Muscle of arm (tissue), 14 donors: Measurements from ENCODE around the gene CDC42EP4. TPM values are rescaled to one million over a fixed set of nuclear protein-coding genes. Genes with fewer than 3 reads are reported as not detected.

ENCODE experiments used
- DNase-seq: peaks from one replicate; pipeline ENCODE4 v3.0.0-alpha.2; 2013
- long read RNA-seq, 11 donors: transcript quantifications; one replicate each; lab custom pipeline, GENCODE V29; 2026
- polyA plus RNA-seq, 12 donors: library from polyadenylated mRNA; unstranded; fragments of 120-200 nt; gene quantifications; one replicate each; pipeline ENCODE4 v1.2.1, GENCODE V29; 2013; ENCODE audit not compliant: insufficient read length in 12 of 12

The CDC42EP4 gene, protein sequence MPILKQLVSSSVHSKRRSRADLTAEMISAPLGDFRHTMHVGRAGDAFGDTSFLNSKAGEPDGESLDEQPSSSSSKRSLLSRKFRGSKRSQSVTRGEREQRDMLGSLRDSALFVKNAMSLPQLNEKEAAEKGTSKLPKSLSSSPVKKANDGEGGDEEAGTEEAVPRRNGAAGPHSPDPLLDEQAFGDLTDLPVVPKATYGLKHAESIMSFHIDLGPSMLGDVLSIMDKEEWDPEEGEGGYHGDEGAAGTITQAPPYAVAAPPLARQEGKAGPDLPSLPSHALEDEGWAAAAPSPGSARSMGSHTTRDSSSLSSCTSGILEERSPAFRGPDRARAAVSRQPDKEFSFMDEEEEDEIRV
- 10 to 100 TPM in 11 of 12 donors, not detected in 1; 15.6 to 45.2 (median 20.1) TPM for polyA plus RNA-seq
- long read RNA-seq, donor 1, transcript CDC42EP4-201 (2 exons, 3,272 nt), result major isoform, 11 of 14 reads
- long read RNA-seq, donor 1, partial matches to known transcripts, result 0 of 14 reads
- long read RNA-seq, donor 1, other reads (novel, unspliced or antisense), result 0 of 14 reads
- long read RNA-seq, donor 2, transcript CDC42EP4-201 (2 exons, 3,272 nt), result major isoform, 5 of 6 reads
- long read RNA-seq, donor 2, partial matches to known transcripts, result 0 of 6 reads
- long read RNA-seq, donor 2, other reads (novel, unspliced or antisense), result 0 of 6 reads
- long read RNA-seq, donor 3, transcript CDC42EP4-201 (2 exons, 3,272 nt), result major isoform, 5 of 6 reads
- long read RNA-seq, donor 3, partial matches to known transcripts, result 0 of 6 reads
- long read RNA-seq, donor 3, other reads (novel, unspliced or antisense), result 0 of 6 reads
- long read RNA-seq, donor 4, partial matches to known transcripts, result 0 of 3 reads
- long read RNA-seq, donor 4, other reads (novel, unspliced or antisense), result 0 of 3 reads
- long read RNA-seq, donor 5, transcript CDC42EP4-201 (2 exons, 3,272 nt), result major isoform, 7 of 8 reads
- long read RNA-seq, donor 5, partial matches to known transcripts, result 0 of 8 reads
- long read RNA-seq, donor 5, other reads (novel, unspliced or antisense), result 0 of 8 reads
- long read RNA-seq, donor 6, transcript CDC42EP4-201 (2 exons, 3,272 nt), result major isoform, 5 of 6 reads
- long read RNA-seq, donor 6, partial matches to known transcripts, result 0 of 6 reads
- long read RNA-seq, donor 6, other reads (novel, unspliced or antisense), result 0 of 6 reads
- long read RNA-seq, donor 7, partial matches to known transcripts, result 0 of 4 reads
- long read RNA-seq, donor 7, other reads (novel, unspliced or antisense), result 0 of 4 reads
- long read RNA-seq, donor 8, transcript CDC42EP4-201 (2 exons, 3,272 nt), result major isoform, 10 of 13 reads
- long read RNA-seq, donor 8, partial matches to known transcripts, result 0 of 13 reads
- long read RNA-seq, donor 8, other reads (novel, unspliced or antisense), result 0 of 13 reads
- long read RNA-seq, donor 9, transcript CDC42EP4-201 (2 exons, 3,272 nt), result major isoform, 12 of 13 reads
- long read RNA-seq, donor 9, partial matches to known transcripts, result 0 of 13 reads
- long read RNA-seq, donor 9, other reads (novel, unspliced or antisense), result 0 of 13 reads
- long read RNA-seq, donor 10, transcript CDC42EP4-201 (2 exons, 3,272 nt), result major isoform, 8 of 11 reads
- long read RNA-seq, donor 10, partial matches to known transcripts, result 0 of 11 reads
- long read RNA-seq, donor 10, other reads (novel, unspliced or antisense), result 0 of 11 reads
- long read RNA-seq, donor 11, transcript CDC42EP4-201 (2 exons, 3,272 nt), result major isoform, 6 of 7 reads
- long read RNA-seq, donor 11, partial matches to known transcripts, result 0 of 7 reads
- long read RNA-seq, donor 11, other reads (novel, unspliced or antisense), result 0 of 7 reads

DNA sequence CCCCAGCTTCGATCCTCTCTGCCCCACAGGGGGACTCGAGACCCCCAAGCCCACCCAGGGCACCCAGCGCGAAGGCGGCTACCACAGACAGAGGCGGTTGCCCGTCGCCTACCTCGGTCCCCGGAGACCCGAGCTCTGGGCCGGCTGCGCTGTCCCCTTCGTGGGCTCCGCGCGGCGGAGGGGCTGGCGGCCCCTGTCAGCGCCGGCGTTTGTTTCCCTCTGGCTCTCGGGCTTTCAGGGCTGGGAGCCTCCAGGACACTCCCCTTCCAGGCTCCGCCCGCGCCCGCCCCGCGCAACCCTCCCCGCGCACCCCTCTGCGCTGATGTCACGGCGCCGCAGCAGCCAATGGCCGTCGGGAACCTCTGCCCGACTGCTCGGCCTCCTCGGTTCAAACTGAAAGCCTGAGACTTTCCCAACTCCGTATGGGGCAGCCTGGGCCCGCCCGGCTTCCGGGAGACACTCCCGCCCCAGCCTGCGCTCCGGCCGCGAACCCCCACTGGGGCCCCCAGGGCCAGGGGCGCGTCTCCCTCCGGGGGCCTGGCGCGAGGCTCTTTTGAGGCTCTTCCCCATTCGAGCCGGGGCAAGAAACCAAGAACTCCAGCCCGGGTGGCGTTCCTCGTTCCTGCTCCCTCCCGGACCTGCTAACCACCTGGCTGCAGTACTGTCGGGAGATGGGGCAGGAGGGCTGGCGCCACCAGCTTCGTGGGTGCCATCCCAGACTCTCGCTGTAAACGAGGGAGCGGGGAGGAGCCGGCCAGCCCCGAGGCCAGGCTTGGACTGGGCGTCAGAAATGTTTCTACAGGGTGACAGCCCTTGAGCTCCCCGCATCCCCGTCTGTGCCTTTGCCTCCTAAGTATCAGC lies at the start of gene CDC42EP4:
TSS of gene CDC42EP4 (minus strand) at position 221 of the 861 bp plus-strand sequence. CDS start 25,501 bp downstream, outside the sequence.
- DNase-seq, result peak; percentile 95

DNA sequence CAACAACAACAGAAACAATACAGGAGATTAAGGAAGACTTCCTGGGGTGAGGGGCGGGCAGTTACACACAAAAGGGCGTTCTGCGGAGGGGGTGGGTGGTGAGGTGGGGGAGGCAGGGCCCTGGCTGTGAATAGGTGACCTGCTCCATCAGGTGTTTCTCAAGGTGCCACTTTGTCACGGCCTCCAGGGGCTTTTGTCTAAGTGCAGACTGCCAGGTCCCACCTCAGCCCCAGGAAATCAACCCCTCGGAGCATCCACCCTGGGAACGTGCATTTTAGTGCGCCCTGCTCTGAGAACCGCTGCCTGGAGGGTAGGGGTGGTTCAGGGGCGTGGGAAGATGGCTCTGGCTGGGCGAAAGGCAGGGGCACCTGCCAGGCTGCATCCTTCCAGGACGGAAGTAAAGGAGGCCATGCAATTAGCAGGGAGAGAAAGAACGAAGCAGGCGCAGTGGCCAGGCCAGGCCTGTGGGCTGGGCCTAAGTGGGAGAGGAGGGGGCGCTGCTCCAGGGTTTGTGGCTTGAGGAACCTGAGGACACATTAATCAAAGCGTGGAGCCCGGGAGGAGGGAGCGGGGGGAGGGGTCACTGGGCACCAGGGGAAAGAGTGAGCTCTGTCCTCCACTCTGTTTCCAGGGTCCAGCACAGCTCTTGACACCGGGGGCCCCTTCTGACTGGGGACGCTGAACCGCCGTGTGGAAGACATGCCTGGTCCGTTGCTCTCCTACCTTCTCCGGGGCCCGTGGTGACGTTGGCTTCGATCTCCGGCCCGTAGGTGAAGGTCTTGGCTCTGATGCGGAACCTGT lies 49.4 kb upstream of the CDC42EP4 start:
- no peak for DNase-seq

GRCh38 chr17:73359987-73360410 lies 48.2 kb upstream of the CDC42EP4 start:
- no peak for DNase-seq

- DNase-seq, result no peak
Observed at GRCh38 chr17:73359352-73359751, 47.6 kb upstream of the CDC42EP4 start.

GRCh38 chr17:73358668-73359067 lies 46.9 kb upstream of the CDC42EP4 start:
- DNase-seq, result no peak

GRCh38 chr17:73357981-73358380 lies 46.2 kb upstream of the CDC42EP4 start:
- DNase-seq, result no peak

GRCh38 chr17:73357318-73357717 lies 45.5 kb upstream of the CDC42EP4 start:
- DNase-seq, result no peak

DNA sequence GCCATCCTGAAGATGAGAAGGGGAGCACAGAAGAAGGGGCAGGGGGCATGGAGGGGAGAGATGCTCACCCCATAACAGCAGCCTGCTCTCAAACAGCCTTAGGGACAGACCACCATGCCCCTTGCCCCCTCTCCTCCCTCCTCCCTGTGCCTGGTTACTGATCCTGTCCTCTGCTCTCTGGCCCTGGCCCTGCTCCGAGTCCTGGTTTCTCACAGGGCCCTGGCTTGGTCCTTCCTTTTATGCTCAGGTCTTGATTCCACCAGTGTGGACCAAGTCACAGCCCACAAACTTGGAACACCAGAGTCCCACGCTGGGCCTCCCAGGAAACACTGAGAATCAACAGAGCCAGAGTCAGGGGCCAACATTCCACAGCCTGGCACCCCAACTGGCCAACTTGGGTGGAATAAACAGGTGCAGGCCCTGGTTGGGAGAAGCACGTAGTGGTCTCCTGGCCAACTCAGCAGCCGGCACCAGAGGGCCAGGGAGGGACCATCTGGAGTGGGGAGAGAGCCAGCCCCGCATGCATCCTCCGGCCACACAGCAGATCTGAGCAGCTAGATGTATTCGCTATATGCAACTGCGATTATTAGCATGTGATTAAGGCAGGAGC lies 44.9 kb upstream of the CDC42EP4 start:
- no peak for DNase-seq

GRCh38 chr17:73354423-73355284 lies 42.9 kb upstream of the CDC42EP4 start:
- DNase-seq, result no peak

- DNase-seq, result no peak
Observed at GRCh38 chr17:73352261-73352660, 40.5 kb upstream of the CDC42EP4 start.

GRCh38 chr17:73351764-73352163 lies 40.0 kb upstream of the CDC42EP4 start:
- DNase-seq, result no peak

DNA sequence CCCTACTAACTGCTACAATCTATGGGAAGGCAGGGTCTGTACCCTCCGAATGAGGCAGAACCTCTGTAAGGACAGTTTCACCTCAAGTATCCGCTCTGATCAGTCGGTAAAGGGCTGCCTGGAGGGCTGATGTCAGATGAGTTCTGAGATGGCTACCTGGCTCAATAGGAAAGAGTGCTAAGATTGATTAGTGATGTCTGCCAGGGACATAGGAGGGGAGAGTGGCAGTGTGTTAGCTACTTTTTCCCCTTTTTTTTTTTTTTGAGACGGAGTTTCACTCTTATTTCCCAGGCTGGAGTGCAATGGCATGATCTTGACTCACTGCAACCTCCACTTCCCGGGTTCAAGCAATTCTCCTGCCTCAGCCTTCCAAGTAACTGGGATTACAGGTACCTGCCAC lies 39.1 kb upstream of the CDC42EP4 start:
- DNase-seq, result no peak

DNA sequence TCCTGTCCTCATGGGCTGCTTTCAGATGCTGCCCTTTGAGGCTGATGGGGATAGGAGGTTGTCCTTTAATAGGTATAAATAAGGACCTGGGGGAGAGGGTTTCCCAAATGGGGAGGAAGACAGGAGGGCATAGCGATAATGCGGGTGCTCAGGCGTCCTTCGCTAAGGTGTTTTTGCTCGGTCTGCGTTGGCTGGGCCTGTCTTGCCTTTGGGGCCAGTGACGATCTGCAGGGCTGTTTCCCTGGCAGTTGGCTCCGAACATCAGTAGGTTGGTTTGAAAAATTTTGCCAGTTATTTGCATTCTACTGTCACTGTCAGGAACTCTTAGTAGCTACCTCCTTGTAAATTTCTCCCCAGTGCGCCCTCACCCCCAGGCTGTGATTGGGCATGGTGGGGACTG lies 37.8 kb upstream of the CDC42EP4 start:
- no peak for DNase-seq

DNA sequence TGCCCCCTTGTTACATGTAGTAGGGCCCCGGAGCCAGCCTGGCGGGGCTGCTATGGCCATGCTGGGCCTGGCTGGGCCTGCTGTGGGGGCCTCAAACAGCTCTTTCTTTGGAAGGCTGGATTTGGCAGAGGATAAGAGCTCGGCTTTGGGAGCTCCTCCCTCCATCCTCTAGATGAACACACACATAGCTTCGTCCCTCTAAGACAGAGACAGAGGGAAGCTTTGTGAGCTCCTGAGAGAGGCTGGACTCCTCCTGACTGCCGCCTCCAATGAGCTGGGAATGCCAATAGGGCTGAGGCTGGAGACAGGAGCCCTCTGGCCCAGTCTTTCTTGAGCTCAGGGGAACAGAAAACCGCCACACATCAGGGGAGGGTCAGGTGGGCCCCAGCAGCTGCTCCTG lies 37.3 kb upstream of the CDC42EP4 start:
- peak; percentile 60 for DNase-seq

DNA sequence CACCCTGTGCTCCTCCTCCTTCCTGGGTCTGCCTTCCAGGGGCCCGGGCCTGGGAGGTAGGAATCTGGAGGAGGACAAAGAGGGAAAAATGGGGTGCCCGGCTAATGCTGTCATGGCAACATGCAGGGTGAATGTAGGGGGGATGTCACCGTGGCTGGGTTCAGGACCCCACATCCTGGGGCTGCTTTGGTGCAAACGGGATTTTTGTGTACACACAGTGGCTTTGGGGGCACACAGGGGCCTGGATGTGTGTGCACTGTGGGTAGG lies 37.0 kb upstream of the CDC42EP4 start:
- no peak for DNase-seq

GRCh38 chr17:73348018-73348828 lies 36.4 kb upstream of the CDC42EP4 start:
- DNase-seq, result no peak

- DNase-seq, result no peak
Observed at GRCh38 chr17:73347351-73347750, 35.5 kb upstream of the CDC42EP4 start.
